GM12892 (cell line): ENCODE data around the gene CBX5.
A peak's percentile ranks its signal among the peaks of the same experiment; 100 is the strongest.

Experiments
- DNase-seq: peaks from one replicate; pipeline ENCODE4 v3.0.0; 2011; ENCODE audit not compliant: insufficient read length
- FAIRE-seq: peaks from 2 replicates; lab custom pipeline; 2011; peaks lifted over from hg19 to GRCh38; lab: Jason Lieb, UNC
- POLR2A ChIP-seq: IDR thresholded peaks from 2 replicates; pipeline ENCODE4 v1.6.1; 2011; ENCODE audit warnings: low read depth, low read length, control low read depth
- POLR2AphosphoS5 ChIP-seq: IDR thresholded peaks from 2 replicates; pipeline ENCODE4 v1.6.1; 2011; ENCODE audit warnings: low read depth, low read length, control low read depth
- TAF1 ChIP-seq: IDR thresholded peaks from 2 replicates; pipeline ENCODE4 v1.6.1; 2011; ENCODE audit warnings: low read depth, mild to moderate bottlenecking, control low read depth, low read length, borderline replicate concordance

CBX5 gene

GRCh38 chr12:54276368-54276767, 3.6 kb downstream of the CBX5 start:
- FAIRE-seq (no peak), DNase-seq (no peak)
- TF ChIP-seq POLR2AphosphoS5, result no peak
- TF ChIP-seq POLR2A, result no peak
- no peak for TF ChIP-seq TAF1

GRCh38 chr12:54273981-54274380, 5.9 kb downstream of the CBX5 start:
- DNase-seq (no peak), FAIRE-seq (no peak)
- no peak for TF ChIP-seq TAF1
- TF ChIP-seq POLR2A, result no peak
- no peak for TF ChIP-seq POLR2AphosphoS5

- no peak for TF ChIP-seq TAF1
- no peak for TF ChIP-seq POLR2A
- no peak for TF ChIP-seq POLR2AphosphoS5
- no peak for DNase-seq
- FAIRE-seq, result peak; percentile 5
These were observed 7.7 kb downstream of the CBX5 start for GRCh38 chr12:54272214-54272613.

- no peak for DNase-seq
- no peak for TF ChIP-seq POLR2A
- no peak for TF ChIP-seq TAF1
- no peak for TF ChIP-seq POLR2AphosphoS5
- no peak for FAIRE-seq
These were observed 9.6 kb downstream of the CBX5 start for GRCh38 chr12:54270345-54270744.

GRCh38 chr12:54266852-54267251, 13.1 kb downstream of the CBX5 start:
- no peak for DNase-seq
- TF ChIP-seq TAF1, result no peak
- TF ChIP-seq POLR2AphosphoS5, result no peak
- no peak for TF ChIP-seq POLR2A
- FAIRE-seq, result no peak

- TF ChIP-seq POLR2AphosphoS5 (no peak), POLR2A (no peak)
- FAIRE-seq (no peak), DNase-seq (no peak)
These were observed 14.5 kb downstream of the CBX5 start for GRCh38 chr12:54265364-54265812.

- TF ChIP-seq POLR2AphosphoS5 (no peak), POLR2A (no peak), TAF1 (no peak)
- FAIRE-seq (no peak), DNase-seq (no peak)
These were observed 17.5 kb downstream of the CBX5 start for GRCh38 chr12:54262403-54262925.

GRCh38 chr12:54261815-54262402, 18.0 kb downstream of the CBX5 start:
- FAIRE-seq (no peak), DNase-seq (no peak)
- TF ChIP-seq POLR2AphosphoS5, result no peak
- TF ChIP-seq TAF1, result no peak
- TF ChIP-seq POLR2A, result no peak

GRCh38 chr12:54259194-54260011, 20.5 kb downstream of the CBX5 start:
- peak; percentile 24 for FAIRE-seq
- DNase-seq, result peak; percentile 59
- TF ChIP-seq POLR2A (no peak), TAF1 (no peak), POLR2AphosphoS5 (no peak)

GRCh38 chr12:54258201-54258681, 21.7 kb downstream of the CBX5 start:
- FAIRE-seq, result no peak
- no peak for DNase-seq
- TF ChIP-seq TAF1 (no peak), POLR2AphosphoS5 (no peak), POLR2A (no peak)

- TF ChIP-seq TAF1 (no peak), POLR2A (no peak)
- DNase-seq, result no peak
- no peak for FAIRE-seq
These were observed 22.6 kb downstream of the CBX5 start for GRCh38 chr12:54257332-54257731.

GRCh38 chr12:54253240-54253639, 26.7 kb downstream of the CBX5 start:
- TF ChIP-seq POLR2A (no peak), TAF1 (no peak), POLR2AphosphoS5 (no peak)
- DNase-seq, result no peak
- FAIRE-seq, result no peak
